ENCODE data around the gene NOVA2. TPM values are rescaled to one million over a fixed set of nuclear protein-coding genes. Genes with fewer than 3 reads are reported as not detected.

The NOVA2 gene
- total and polyA plus RNA-seq, 9 of the 15 experiments (the other 6 are each of a cell fraction or from before 2014, with no cell fraction given), result not detected

- H3K79me2 ChIP-seq (ENCODE audit: control insufficient read depth, insufficient read depth, low read length), result no peaks in the 10 kb centered on the region
- H3K4me2 ChIP-seq (ENCODE audit: insufficient read depth, low read length), result no peak within 1 kb of the TSS
- H3K4me1 ChIP-seq (replicated peaks in 1 of 2; ENCODE audit: control insufficient read depth in 2 of 2, insufficient read depth in 2 of 2, low read length in 2 of 2), result peaks cover 0 to 9% of the 10 kb centered on the region in 2 experiments; a peak in 2 of 5 replicates
- no peaks in the 10 kb centered on the region for H3K36me3 ChIP-seq (ENCODE audit: control insufficient read depth, insufficient read depth, low read length)
- 43% methylated on average over 38 of the region's 44 CpGs for WGBS (ENCODE audit: insufficient coverage, low coverage, missing lambda C conversion rate)
- no peak within 1 kb of the TSS for H3K4me3 ChIP-seq
- no peaks in the 10 kb centered on the region for H3K9me3 ChIP-seq (replicated peaks; ENCODE audit: control insufficient read depth, insufficient read depth, low read depth, low read length)
- no TSS peak for BruUV-seq (replicated peaks)
- H4K20me1 ChIP-seq (replicated peaks; ENCODE audit: control insufficient read depth, insufficient read depth, low read length), result no peaks in the 10 kb centered on the region
- peaks cover 11 to 20% of the 10 kb centered on the region in 2 experiments; a peak in 3 of 5 replicates for H3K27me3 ChIP-seq (ENCODE audit: control insufficient read depth in 2 of 2, insufficient read depth in 2 of 2, low read length in 2 of 2)
- H2AFZ ChIP-seq (ENCODE audit: low read depth, low read length), result peak within 1 kb of the TSS; percentile 16; the same call in 1 of the 2 replicates
- no peak within 1 kb of the TSS for H3K27ac ChIP-seq (ENCODE audit: extremely low read depth, low read depth, low read length)
- peak; percentile 59 for FAIRE-seq
- no peak within 1 kb of the TSS; a peak in 1 of 4 replicates for H3K9ac ChIP-seq (ENCODE audit: insufficient read depth in 1 of 2, low read depth in 2 of 2, low read length in 2 of 2)
- POLR2A ChIA-PET, result interaction anchor here (0.7 kb wide), 1 partner anchor 28 kb away, joined by 3 read pairs; no protein-coding TSS in a partner anchor
- peak; percentile 72 to 82 (median 78) for DNase-seq (ENCODE audit: extremely low read depth in 1 of 4, low spot score in 3 of 4)
- intact Hi-C loops (cut with micrococcal nuclease) (loop anchor here (5.0 kb wide), 1 partner anchor 108 kb away; the partner anchor contains the start of gene PGLYRP1), in situ Hi-C loops (cut with MboI) (loop anchor here (10.0 kb wide), 1 partner anchor 351 kb away; no protein-coding TSS in a partner anchor)
- ATAC-seq, result peak; percentile 96
- CTCF ChIA-PET (ENCODE audit: low intra/inter-chr PET ratio), result interaction anchor here (0.6 to 1.3 kb wide), 2 partner anchors 99 to 103 kb away, joined by 3 read pairs; no protein-coding TSS in a partner anchor
- H3K9me1 ChIP-seq (ENCODE audit: control insufficient read depth, insufficient read depth, low read length), result no peaks in the 10 kb centered on the region
- TF ChIP-seq ZBTB7A (IDR thresholded peaks at IDR 0.05; ENCODE audit: borderline replicate concordance, control insufficient read depth, low read depth, low read length) (peak; percentile 85), PKNOX1 (IDR thresholded peaks at IDR 0.05) (peak; percentile 26; the same call in 1 of the 2 replicates), PATZ1 (CRISPR knock-in tag; IDR thresholded peaks at IDR 0.05; ENCODE audit: borderline replicate concordance) (no peak), EGR1 (conservative IDR thresholded peaks at IDR 0.05) (peak; percentile 36; the same call in 1 of the 2 replicates), RAD21 (CRISPR knock-in tag; conservative IDR thresholded peaks at IDR 0.05 in 1 of 2, IDR thresholded peaks at IDR 0.05 in 1 of 2) (peak in 1 of 2 experiments; percentile 62; a peak in 2 of 4 replicates), NEUROD1 (IDR thresholded peaks at IDR 0.05; ENCODE audit: borderline replicate concordance, low read depth, low read length, partially characterized antibody) (no peak), ATF6 (CRISPR knock-in tag; IDR thresholded peaks at IDR 0.05) (no peak), ZBTB34 (CRISPR knock-in tag; IDR thresholded peaks at IDR 0.05) (no peak), ZBTB33 (CRISPR knock-in tag; IDR thresholded peaks at IDR 0.05) (peak; percentile 62; the same call in 1 of the 2 replicates)
Observed at GRCh38 chr19:45913874-45914830, 59.5 kb downstream of the NOVA2 start, which contains the start of gene NANOS2. TSS of gene NANOS2 (minus strand) at chr19:45914778. CDS start at chr19:45914693, 85 bp downstream.
